HG03457 (cell line): ENCODE data around the gene ARHGEF40.

Experiments used
- ATAC-seq: cut with Tn5 transposase; IDR thresholded peaks from one replicate; pipeline ENCODE4 v1.9.1; 2021; ENCODE audit warnings: moderate number of reproducible peaks; ENCODE audit not compliant: unreplicated experiment

ARHGEF40 gene

GRCh38 chr14:21109377-21110138, 39.5 kb downstream of the ARHGEF40 start:
- no peak for ATAC-seq

- ATAC-seq = no peak
Observed at GRCh38 chr14:21112255-21112654, 42.2 kb downstream of the ARHGEF40 start.

GRCh38 chr14:21113369-21113768, 43.3 kb downstream of the ARHGEF40 start:
- no peak for ATAC-seq

GRCh38 chr14:21118933-21119332, 48.8 kb downstream of the ARHGEF40 start:
- no peak for ATAC-seq

- ATAC-seq = no peak
Observed at GRCh38 chr14:21120686-21121085, 50.6 kb downstream of the ARHGEF40 start.

- no peak for ATAC-seq
Observed at GRCh38 chr14:21121122-21121521, 51.0 kb downstream of the ARHGEF40 start.

- no peak for ATAC-seq
Observed at GRCh38 chr14:21123429-21123828, 53.3 kb downstream of the ARHGEF40 start.

- ATAC-seq = no peak
Observed at GRCh38 chr14:21133901-21134300, 63.8 kb downstream of the ARHGEF40 start.

- ATAC-seq = no peak
Observed at GRCh38 chr14:21136024-21136423, 65.9 kb downstream of the ARHGEF40 start.
